Activated T-cell treated with anti-CD3 and anti-CD28 coated beads, Interleukin-2, amount 50 U/mL, for 24 hours (primary cell): ENCODE results near the gene CLBA1.

Source experiments
- DNase-seq: peaks from one replicate; pipeline ENCODE4 v3.0.0-alpha.2; 2020
- H3K27ac Mint-ChIP-seq: 2 replicates; pipeline ENCODE4 v1.8.0; 2020; ENCODE audit warnings: mild to moderate bottlenecking, mixed read lengths
- H3K27me3 Mint-ChIP-seq: 2 replicates; pipeline ENCODE4 v1.8.0; 2020; ENCODE audit warnings: mixed read lengths
- H3K36me3 Mint-ChIP-seq: 2 replicates; pipeline ENCODE4 v1.8.0; 2020; ENCODE audit warnings: low read depth, mixed read lengths
- H3K4me1 Mint-ChIP-seq: 2 replicates; pipeline ENCODE4 v1.8.0; 2020; ENCODE audit warnings: low read depth, mixed read lengths
- H3K4me3 Mint-ChIP-seq: 2 replicates; pipeline ENCODE4 v1.8.0; 2020; ENCODE audit warnings: mild to moderate bottlenecking, moderate library complexity, mixed read lengths
- H3K9me3 Mint-ChIP-seq: 2 replicates; pipeline ENCODE4 v1.8.0; 2020; ENCODE audit warnings: mixed read lengths

Gene CLBA1

DNA sequence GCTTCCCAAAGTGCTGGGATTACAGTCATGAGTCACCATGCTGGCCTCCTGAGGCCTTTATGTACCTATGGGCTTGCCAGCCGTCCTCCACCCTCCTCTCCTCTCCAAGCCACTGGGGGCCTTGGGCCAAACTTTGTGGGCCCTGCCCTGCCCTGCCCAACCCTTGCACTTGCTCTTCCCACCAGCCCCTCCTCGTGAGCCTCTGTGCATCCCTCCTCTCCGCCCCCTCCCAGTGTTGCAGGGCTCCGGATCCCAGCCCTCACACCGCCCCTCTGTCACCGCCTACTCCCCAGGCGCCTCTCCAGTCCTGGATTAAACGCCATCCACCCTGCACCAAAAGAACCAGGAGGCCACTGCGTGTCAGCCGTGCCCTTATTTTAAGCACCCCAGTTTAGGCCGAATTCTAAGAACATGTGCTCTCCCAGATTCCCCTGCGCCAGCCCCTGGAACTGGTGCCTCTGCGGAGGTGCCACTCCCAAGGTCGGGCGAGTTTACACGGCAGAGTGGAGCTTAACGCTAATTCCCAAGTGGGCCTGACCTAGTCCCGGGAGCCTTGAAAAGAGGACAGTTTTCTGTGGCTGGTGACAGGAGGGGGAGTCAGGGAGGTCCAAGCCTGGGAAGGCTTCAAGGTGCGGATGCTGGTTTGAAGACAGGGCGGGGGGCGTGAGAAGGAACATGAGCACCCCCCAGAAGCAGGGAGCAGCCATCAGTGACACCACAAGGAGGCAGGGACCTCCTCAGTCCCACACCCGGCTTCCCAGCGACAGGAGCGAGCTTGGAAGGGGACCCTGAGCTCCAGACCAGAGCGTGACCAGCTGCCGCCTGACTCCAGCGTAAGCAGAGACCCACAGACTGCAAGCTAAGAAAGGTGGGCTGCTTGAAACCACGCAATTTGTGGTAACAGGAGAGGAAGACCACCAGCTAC, 56.5 kb downstream of the CLBA1 start:
- H3K27me3 Mint-ChIP-seq = peaks cover 10% of the 10 kb centered on the region
- no peak for DNase-seq

DNA sequence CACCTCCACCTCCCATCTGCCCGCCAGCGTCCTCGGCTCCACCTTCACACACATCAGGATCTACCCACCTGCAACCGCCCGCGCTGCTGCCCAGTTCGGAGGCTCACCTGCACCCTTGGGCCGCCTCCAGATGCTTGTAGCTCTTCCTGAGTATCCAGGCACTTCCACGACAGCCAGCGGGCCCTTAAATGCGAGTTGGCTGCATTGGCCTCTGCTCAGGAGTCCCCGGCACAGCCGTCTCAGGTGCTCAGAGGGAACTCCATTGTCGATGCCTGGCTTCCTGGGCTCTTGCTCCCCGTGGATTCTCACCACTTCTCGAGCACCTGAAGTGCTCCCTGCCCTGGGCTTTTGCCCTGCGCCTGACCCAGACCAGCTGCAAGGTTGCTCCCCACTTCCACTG, 57.2 kb downstream of the CLBA1 start:
- H3K4me1 Mint-ChIP-seq = peaks cover 13% of the 10 kb centered on the region
- H3K9me3 Mint-ChIP-seq = no peaks in the 10 kb centered on the region
- no peak for DNase-seq
- H3K27ac Mint-ChIP-seq = no peak overlapping the region
- H3K4me3 Mint-ChIP-seq = no peak overlapping the region
- H3K27me3 Mint-ChIP-seq = peaks cover 10% of the 10 kb centered on the region
- H3K36me3 Mint-ChIP-seq = peaks cover under 1% of the 10 kb centered on the region

More for the DNA sequence above, 56.5 kb downstream of the CLBA1 start:
- Mint-ChIP-seq H3K9me3 (no peaks in the 10 kb centered on the region), H3K4me1 (peaks cover 13% of the 10 kb centered on the region), H3K36me3 (no peaks in the 10 kb centered on the region), H3K27ac (peak overlapping the region; percentile 55), H3K4me3 (no peak overlapping the region)

DNA sequence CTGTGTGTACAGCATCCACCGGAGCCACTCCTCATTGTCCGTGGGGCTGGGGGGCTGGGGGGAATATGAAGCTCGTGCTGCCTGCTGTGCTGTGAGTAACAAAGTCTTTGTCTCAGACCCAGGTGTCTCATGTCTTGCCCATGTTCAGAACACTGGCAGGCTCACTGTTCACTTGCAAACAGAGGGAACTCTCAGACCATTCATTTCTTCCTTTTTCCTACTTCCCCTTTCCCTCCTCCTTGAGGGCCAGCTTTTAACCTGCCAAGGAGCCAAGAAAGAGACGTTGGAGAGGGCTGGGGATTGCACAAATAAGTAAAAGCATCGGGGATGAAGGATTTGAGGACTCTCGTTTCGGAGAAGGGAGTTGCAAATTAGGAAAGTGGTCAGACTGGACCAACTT, 58.1 kb downstream of the CLBA1 start:
- H3K27me3 Mint-ChIP-seq = peaks cover 10% of the 10 kb centered on the region
- DNase-seq = no peak
- H3K9me3 Mint-ChIP-seq = no peaks in the 10 kb centered on the region
- peaks cover 5% of the 10 kb centered on the region for H3K36me3 Mint-ChIP-seq
- H3K27ac Mint-ChIP-seq = no peak overlapping the region
- H3K4me1 Mint-ChIP-seq = peaks cover 13% of the 10 kb centered on the region
- no peak overlapping the region for H3K4me3 Mint-ChIP-seq
